Epithelial cell of proximal tubule (primary cell): ENCODE results near the gene FAM217B. TPM values are rescaled to one million over a fixed set of nuclear protein-coding genes. Genes with fewer than 3 reads are reported as not detected.

Experiments used
- DNase-seq: peaks from one replicate; pipeline ENCODE4 v3.0.0-alpha.2; 2011; ENCODE audit warnings: low read depth
- H3K4me3 ChIP-seq: 2 replicates; pipeline ENCODE4 v1.5.1; 2011; ENCODE audit warnings: low read depth, mild to moderate bottlenecking, low read length
- total RNA-seq: library from RNA; depleted of rRNA; stranded (reverse); fragments of >200 nt; gene quantifications from 2 replicates; pipeline ENCODE4 v1.2.3, GENCODE V29; 2015
- TF ChIP-seq, protein P1 (sequence below): conservative IDR thresholded peaks from 2 replicates; pipeline ENCODE4 v1.5.1; 2012; ENCODE audit warnings: low read depth, mild to moderate bottlenecking, low read length

FAM217B gene
- total RNA-seq, 1 donor from 2014 or later = 4.3 TPM

DNA sequence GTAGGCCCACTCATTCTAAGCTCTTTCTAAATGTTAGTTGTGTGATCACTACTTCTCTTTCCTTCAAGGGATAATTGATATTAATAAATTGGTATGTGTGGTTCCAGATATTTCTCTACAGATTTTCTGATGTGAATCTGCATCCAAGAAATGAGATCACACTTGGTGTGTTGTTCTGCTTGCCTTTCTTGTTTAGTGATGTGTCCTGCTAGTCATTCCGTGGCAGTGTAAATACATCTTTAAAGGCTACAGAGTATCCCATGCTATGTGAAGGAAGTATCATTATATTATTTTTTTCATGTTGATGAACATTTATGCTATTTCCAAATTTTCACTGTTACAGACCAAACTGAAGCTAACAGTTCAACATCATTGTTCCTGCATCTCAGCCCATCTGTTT is 31.2 kb downstream of the FAM217B start:
- H3K4me3 ChIP-seq = no peak overlapping the region
- TF ChIP-seq, protein P1, sequence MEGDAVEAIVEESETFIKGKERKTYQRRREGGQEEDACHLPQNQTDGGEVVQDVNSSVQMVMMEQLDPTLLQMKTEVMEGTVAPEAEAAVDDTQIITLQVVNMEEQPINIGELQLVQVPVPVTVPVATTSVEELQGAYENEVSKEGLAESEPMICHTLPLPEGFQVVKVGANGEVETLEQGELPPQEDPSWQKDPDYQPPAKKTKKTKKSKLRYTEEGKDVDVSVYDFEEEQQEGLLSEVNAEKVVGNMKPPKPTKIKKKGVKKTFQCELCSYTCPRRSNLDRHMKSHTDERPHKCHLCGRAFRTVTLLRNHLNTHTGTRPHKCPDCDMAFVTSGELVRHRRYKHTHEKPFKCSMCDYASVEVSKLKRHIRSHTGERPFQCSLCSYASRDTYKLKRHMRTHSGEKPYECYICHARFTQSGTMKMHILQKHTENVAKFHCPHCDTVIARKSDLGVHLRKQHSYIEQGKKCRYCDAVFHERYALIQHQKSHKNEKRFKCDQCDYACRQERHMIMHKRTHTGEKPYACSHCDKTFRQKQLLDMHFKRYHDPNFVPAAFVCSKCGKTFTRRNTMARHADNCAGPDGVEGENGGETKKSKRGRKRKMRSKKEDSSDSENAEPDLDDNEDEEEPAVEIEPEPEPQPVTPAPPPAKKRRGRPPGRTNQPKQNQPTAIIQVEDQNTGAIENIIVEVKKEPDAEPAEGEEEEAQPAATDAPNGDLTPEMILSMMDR = no peak
- DNase-seq = no peak

DNA sequence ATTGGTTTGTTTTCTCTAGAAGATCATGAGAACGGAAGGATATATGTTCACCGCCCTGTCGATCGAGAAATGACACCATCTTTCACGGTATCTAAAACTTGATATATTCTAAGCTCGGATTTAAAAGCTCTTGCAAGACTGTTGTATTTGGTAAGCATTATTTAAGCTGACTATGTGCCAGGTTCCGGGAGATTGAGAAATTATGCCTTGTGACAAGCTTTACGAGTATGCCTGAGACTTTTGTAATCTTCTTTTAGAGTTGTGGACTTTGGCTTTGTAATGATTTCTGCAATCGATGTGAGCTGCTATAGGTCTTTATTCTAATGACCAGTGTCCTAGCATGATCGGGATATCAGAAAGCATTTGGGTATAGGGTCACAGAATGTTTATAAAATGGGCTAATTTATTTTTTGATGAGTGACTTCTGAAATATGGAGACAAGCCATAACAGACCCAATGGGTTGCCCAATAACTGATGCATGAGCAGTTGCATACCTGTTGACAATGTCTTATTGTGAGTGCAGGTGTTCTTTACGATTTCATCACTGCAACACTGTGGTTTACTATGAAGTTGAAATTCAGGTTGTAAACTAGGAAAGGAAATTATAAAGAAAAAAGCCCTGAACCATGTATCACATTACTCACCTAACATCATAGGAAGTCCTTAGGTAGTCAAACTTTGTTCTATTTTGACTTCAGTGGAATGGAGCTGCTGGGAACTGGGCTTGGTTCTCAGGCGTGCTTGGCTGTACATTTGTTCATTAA is 32.0 kb downstream of the FAM217B start:
- H3K4me3 ChIP-seq = no peak overlapping the region
- DNase-seq = no peak
- TF ChIP-seq, protein P1 = no peak

DNA sequence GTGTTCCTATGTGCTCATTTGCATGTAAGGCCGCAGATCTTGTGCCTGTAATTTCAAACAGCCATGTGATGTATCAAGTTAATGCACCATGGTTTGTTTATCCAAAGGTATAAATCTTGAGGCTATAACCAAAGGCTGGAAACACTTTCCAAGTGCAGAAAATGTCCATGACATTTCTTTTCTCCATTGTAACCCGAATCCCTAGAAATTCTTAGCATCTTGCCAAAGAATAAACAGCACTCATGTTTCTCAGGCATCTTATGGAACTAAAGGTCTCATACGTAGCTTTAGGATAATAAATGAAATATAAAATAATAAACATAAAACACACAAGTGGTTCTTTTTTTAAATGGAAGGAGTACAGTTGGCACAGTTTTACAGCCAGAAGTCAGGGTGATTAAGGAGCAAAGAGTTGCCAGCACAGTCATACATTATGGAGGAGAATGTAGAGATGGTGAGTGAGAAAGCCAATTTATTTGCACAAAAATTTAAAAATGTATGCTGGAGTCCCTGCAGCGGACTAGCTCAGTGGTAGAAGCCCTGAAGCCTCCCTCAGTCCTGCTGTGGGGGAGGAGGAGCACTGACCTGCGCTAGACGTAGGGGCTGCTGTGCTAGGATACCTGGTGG is 36.1 kb downstream of the FAM217B start:
- TF ChIP-seq, protein P1 = no peak
- DNase-seq = no peak
- H3K4me3 ChIP-seq = no peak overlapping the region

DNA sequence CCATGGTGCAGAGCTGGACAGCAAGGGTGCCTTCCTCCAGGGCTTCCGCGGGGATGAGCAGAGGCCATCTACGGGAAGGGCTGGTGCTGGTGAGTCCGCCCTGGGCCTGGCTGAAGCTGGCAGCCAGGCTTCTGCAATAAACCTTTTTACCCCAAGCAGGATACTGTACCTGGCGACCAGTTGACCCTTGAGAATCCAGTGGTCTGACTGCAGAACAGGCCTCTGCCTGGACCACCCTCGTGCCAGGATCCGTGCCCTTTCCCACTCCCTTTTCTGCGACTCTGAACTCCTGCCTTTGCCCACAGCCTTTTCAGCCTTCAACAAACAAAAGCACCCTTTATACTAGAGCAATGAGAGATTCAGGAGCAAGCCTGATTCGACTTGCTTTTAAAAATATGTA is 36.9 kb downstream of the FAM217B start:
- no peak overlapping the region for H3K4me3 ChIP-seq
- TF ChIP-seq, protein P1 = no peak
- no peak for DNase-seq

DNA sequence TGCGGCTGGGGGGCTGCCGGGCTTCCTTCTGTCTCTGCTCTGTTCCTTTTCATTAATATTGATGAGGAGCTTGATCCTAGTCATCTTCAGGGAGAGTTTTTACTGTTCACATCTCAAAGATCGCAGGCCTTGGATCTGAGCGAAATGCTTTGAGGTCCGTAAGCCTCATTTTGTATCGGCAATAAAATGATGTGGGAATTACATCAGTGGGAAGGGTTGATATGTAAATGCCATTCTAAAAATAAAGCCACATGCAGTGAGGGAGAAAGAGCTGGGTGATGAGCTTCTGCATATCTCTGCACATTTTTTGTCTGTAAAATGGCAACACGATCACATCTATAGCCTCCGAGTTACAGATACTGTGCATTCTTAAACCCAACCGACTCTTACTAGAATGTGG is 42.9 kb downstream of the FAM217B start:
- TF ChIP-seq, protein P1 = no peak
- no peak for DNase-seq
- no peak overlapping the region for H3K4me3 ChIP-seq

DNA sequence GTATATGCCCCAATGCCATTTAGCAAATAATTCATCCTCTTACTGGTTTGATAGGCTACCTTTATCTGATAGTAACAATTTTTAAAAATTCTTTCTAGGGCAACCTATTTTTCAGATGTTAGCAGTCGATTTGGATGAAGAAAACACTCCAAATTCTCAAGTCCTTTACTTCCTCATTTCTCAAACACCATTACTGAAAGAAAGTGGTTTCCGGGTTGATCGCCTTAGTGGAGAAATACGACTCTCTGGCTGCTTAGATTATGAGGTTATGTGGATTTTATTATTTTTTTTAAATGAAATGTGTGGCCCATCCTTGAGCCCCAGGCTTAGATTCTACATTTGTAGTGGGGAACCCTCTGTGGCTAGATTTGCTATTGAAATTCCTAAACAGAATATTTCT is 44.4 kb downstream of the FAM217B start:
- TF ChIP-seq, protein P1 = no peak
- H3K4me3 ChIP-seq = no peak overlapping the region
- DNase-seq = no peak

DNA sequence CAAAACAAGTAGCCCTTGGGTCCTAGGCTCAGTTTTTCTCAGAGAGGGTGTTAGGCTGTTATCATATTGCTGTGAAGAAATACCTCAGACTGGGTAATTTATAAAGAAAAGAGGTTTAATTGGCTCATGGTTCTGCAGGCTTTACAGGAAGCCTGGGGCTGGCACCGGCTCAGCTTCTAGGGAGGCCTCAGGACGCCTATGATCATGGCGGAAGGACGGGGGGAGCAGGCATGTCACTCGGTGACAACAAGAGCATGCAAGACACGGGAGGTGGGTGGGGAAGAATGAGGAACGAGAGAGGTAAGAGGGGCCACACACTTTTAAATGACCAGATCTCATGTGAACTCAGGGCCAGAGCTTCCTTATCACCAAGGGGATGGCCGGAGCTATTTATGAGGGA is 45.0 kb downstream of the FAM217B start:
- H3K4me3 ChIP-seq = no peak overlapping the region
- TF ChIP-seq, protein P1 = no peak
- no peak for DNase-seq
